Measurements from ENCODE around the gene KRTAP5-8. TPM values are rescaled to one million over a fixed set of nuclear protein-coding genes. Genes with fewer than 3 reads are reported as not detected.
"Not testable (repeated sequence)": the region's sequence is repeated elsewhere in the genome, so short reads cannot be mapped to it uniquely, and the experiment has no call there.

Gene KRTAP5-8
- total RNA-seq, 1 experiment from 2014 or later = not detected

DNA sequence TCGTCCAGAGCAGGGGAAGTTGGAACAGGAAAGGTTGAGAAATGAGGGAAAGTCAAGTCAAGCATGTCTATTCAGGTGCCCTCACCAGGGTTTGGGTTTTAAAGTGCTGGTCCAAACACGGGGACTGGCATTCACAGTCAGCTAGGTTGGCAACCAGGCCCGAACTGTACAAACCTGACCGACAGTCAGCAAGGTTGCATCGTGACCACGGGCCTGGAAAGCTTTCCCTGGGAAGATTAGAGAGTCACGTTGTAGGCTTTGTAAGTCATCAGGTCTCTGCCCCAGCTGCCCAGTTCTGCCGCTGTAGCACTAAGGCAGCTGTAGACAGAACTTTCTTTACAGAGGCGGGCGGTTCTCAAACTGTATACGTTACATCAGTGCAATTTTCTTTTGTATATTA lies 35.0 kb downstream of the KRTAP5-8 start:
- intact Hi-C loops (cut with micrococcal nuclease) = no loop called here
- no TSS peak for BruUV-seq (replicated peaks)
- CTCF ChIA-PET = interaction anchor here (0.6 kb wide), 1 partner anchor 183 kb away, joined by 3 read pairs; no protein-coding TSS in a partner anchor

DNA sequence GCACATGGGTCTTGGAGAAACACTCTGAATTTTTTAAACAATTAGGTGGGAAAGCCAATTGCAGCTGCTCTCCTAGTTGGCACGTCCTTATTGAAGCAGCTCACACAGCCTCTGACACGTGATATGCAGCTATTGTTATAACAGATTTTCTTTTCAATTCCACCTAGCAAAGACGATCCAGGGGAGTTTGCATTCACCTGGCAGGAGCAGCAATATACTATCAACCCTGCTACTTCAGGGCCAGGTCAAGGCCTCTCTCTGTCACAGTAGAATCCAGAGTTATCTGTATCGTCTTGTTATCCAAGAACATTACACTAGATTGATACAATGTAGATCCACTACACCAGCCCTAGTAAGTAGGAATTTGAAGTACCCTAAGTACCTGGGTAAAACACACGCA lies 36.6 kb downstream of the KRTAP5-8 start:
- Mint-ChIP-seq H3K4me1 (ENCODE audit: insufficient read depth, unreplicated experiment) (no peaks in the 10 kb centered on the region), H3K4me3 (ENCODE audit: unreplicated experiment) (no peak overlapping the region), H3K27ac (ENCODE audit: low read depth, unreplicated experiment) (no peak overlapping the region), H3K36me3 (ENCODE audit: insufficient read depth, unreplicated experiment) (no peaks in the 10 kb centered on the region), H3K27me3 (ENCODE audit: insufficient read depth, unreplicated experiment) (no peaks in the 10 kb centered on the region), H3K9me3 (ENCODE audit: unreplicated experiment) (no peaks in the 10 kb centered on the region)
- ChIA-PET CTCF (interaction anchor here (0.6 kb wide), 1 partner anchor 1646 kb away, joined by 3 read pairs; no protein-coding TSS in a partner anchor), POLR2A (no interaction called here)
- intact Hi-C loops (cut with micrococcal nuclease) = no loop called here
- no TSS peak for BruUV-seq (replicated peaks)
- TF ChIP-seq, protein P1, sequence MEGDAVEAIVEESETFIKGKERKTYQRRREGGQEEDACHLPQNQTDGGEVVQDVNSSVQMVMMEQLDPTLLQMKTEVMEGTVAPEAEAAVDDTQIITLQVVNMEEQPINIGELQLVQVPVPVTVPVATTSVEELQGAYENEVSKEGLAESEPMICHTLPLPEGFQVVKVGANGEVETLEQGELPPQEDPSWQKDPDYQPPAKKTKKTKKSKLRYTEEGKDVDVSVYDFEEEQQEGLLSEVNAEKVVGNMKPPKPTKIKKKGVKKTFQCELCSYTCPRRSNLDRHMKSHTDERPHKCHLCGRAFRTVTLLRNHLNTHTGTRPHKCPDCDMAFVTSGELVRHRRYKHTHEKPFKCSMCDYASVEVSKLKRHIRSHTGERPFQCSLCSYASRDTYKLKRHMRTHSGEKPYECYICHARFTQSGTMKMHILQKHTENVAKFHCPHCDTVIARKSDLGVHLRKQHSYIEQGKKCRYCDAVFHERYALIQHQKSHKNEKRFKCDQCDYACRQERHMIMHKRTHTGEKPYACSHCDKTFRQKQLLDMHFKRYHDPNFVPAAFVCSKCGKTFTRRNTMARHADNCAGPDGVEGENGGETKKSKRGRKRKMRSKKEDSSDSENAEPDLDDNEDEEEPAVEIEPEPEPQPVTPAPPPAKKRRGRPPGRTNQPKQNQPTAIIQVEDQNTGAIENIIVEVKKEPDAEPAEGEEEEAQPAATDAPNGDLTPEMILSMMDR (IDR thresholded peaks at IDR 0.05; ENCODE audit: unreplicated experiment) = no peak
- no peak for DNase-seq (ENCODE audit: unreplicated experiment)

More for the DNA sequence above, 35.0 kb downstream of the KRTAP5-8 start:
- Mint-ChIP-seq H3K4me3 (ENCODE audit: unreplicated experiment) (no peak overlapping the region), H3K27ac (ENCODE audit: low read depth, unreplicated experiment) (no peak overlapping the region), H3K4me1 (ENCODE audit: insufficient read depth, unreplicated experiment) (no peaks in the 10 kb centered on the region), H3K9me3 (ENCODE audit: unreplicated experiment) (no peaks in the 10 kb centered on the region), H3K36me3 (ENCODE audit: insufficient read depth, unreplicated experiment) (no peaks in the 10 kb centered on the region), H3K27me3 (ENCODE audit: insufficient read depth, unreplicated experiment) (no peaks in the 10 kb centered on the region)
- POLR2A ChIA-PET = no interaction called here
- TF ChIP-seq, protein P1 (IDR thresholded peaks at IDR 0.05; ENCODE audit: unreplicated experiment) = no peak
- no peak for DNase-seq (ENCODE audit: unreplicated experiment)

DNA sequence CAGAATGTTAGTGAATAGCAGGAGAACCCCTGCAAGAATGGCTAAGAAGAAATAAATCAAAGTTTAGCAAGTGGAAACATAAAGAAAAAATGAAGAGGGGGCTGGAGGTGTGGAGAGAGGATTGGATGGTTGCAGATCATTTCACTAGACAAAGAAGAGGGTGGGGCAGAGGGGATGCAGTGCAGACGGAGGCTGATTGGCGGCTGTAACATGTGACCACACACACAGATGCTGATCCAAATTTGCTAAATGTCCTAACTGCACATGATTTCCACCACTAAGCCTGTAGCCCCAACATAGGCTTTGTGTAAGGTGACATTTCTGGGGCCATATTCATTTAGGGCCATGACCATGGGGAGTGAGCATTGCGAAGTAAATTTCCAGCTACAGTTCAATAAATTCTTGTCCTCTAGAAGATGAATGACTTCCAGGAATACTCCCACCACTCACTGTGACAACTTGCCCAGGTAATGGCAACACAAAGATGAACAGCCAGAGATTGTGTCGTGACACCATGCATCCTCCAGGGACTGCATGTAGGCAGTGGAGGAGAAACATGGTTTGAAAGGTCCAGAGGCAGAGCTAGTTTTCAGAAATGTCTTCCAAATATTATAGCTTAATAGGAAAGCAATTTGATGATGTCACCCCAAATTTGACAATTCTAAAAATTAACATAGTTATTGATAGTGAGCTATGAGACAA lies 38.0 kb downstream of the KRTAP5-8 start:
- no peak for DNase-seq (ENCODE audit: unreplicated experiment)
- no peaks in the 10 kb centered on the region for H3K27me3 Mint-ChIP-seq (ENCODE audit: insufficient read depth, unreplicated experiment)
- ChIA-PET POLR2A (no interaction called here), CTCF (no interaction called here)
- H3K4me3 Mint-ChIP-seq (ENCODE audit: unreplicated experiment) = no peak overlapping the region
- H3K36me3 Mint-ChIP-seq (ENCODE audit: insufficient read depth, unreplicated experiment) = no peaks in the 10 kb centered on the region
- no peaks in the 10 kb centered on the region for H3K4me1 Mint-ChIP-seq (ENCODE audit: insufficient read depth, unreplicated experiment)
- TF ChIP-seq, protein P1 (IDR thresholded peaks at IDR 0.05; ENCODE audit: unreplicated experiment) = no peak
- no TSS peak for BruUV-seq (replicated peaks)
- H3K9me3 Mint-ChIP-seq (ENCODE audit: unreplicated experiment) = no peaks in the 10 kb centered on the region
- no peak overlapping the region for H3K27ac Mint-ChIP-seq (ENCODE audit: low read depth, unreplicated experiment)
- intact Hi-C loops (cut with micrococcal nuclease) = no loop called here

DNA sequence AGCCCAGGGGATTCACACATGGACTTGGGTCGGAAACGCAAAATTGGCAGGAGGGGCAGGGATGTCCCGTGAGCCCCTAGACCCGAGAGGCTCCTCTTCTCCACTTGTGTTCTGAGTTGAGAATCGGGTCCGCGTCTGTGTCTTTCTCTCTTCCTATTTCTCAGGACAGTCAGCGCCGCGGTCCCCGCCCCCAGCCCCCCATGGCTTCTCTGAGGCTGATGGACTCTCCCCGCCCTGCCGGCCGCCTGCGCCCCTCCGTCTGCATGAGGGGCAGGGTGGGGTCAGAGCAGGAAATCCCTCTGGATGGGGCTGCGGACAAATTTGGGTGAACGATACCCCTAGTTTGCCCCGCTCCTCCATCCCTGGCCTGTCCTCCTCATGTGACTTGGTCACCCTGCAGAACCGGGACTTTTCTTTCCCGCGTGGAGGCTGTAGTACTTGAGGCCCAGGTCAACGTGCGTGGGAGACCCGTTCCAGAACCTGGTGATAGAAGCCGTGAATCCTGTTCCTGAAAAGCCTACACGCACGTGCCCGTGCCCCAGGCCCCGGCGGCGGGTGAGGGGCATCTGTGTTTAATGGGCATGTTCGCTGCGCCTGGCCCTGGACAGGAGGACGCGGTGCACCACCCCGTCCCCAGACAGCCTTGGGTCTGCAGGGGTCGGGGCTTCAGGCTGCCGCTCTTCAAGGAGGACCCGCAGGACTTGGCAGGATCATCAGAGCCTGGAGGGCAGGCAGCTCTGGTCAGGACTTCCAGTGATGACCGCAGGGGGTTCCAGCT lies 39.1 kb downstream of the KRTAP5-8 start:
- BruUV-seq (replicated peaks); POLR2A ChIA-PET; H3K27ac Mint-ChIP-seq (ENCODE audit: low read depth, unreplicated experiment); H3K36me3 Mint-ChIP-seq (ENCODE audit: insufficient read depth, unreplicated experiment); intact Hi-C loops (cut with micrococcal nuclease); H3K4me1 Mint-ChIP-seq (ENCODE audit: insufficient read depth, unreplicated experiment); H3K9me3 Mint-ChIP-seq (ENCODE audit: unreplicated experiment); DNase-seq (ENCODE audit: unreplicated experiment); H3K27me3 Mint-ChIP-seq (ENCODE audit: insufficient read depth, unreplicated experiment); CTCF ChIA-PET; H3K4me3 Mint-ChIP-seq (ENCODE audit: unreplicated experiment): not testable (repeated sequence)

Measured in MCF 10A (cell line).